ENCODE results near the gene KANSL1L.
A peak's percentile ranks its signal among the peaks of the same experiment; 100 is the strongest.

The KANSL1L gene

GRCh38 chr2:209985874-209986273 lies 185.3 kb downstream of the KANSL1L start:
- peak in 1 of 2 experiments; percentile 85 for DNase-seq (ENCODE audit: low read depth in 1 of 2, low spot score in 1 of 2)
- Histone ChIP-seq H3K27ac (replicated peaks) (peak overlapping the region; percentile 86), H3K27me3 (ENCODE audit: insufficient read depth, poor library complexity, severe bottlenecking) (no peaks in the 10 kb centered on the region), H3K4me3 (replicated peaks; ENCODE audit: insufficient read depth, low read length) (no peak overlapping the region)
- TF ChIP-seq POLR2AphosphoS5 (IDR thresholded peaks at IDR 0.05; ENCODE audit: low read depth) (peak; percentile 52; the same call in 1 of the 2 replicates), REST (IDR thresholded peaks at IDR 0.05; ENCODE audit: insufficient replicate concordance, low read depth) (no peak), GABPA (IDR thresholded peaks at IDR 0.05; ENCODE audit: low read depth) (no peak), SPI1 (IDR thresholded peaks at IDR 0.05; ENCODE audit: borderline replicate concordance, low read depth) (peak; percentile 98)
- TF ChIP-seq, protein P1, sequence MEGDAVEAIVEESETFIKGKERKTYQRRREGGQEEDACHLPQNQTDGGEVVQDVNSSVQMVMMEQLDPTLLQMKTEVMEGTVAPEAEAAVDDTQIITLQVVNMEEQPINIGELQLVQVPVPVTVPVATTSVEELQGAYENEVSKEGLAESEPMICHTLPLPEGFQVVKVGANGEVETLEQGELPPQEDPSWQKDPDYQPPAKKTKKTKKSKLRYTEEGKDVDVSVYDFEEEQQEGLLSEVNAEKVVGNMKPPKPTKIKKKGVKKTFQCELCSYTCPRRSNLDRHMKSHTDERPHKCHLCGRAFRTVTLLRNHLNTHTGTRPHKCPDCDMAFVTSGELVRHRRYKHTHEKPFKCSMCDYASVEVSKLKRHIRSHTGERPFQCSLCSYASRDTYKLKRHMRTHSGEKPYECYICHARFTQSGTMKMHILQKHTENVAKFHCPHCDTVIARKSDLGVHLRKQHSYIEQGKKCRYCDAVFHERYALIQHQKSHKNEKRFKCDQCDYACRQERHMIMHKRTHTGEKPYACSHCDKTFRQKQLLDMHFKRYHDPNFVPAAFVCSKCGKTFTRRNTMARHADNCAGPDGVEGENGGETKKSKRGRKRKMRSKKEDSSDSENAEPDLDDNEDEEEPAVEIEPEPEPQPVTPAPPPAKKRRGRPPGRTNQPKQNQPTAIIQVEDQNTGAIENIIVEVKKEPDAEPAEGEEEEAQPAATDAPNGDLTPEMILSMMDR (IDR thresholded peaks at IDR 0.05; ENCODE audit: insufficient read depth, low read length) = no peak

DNA sequence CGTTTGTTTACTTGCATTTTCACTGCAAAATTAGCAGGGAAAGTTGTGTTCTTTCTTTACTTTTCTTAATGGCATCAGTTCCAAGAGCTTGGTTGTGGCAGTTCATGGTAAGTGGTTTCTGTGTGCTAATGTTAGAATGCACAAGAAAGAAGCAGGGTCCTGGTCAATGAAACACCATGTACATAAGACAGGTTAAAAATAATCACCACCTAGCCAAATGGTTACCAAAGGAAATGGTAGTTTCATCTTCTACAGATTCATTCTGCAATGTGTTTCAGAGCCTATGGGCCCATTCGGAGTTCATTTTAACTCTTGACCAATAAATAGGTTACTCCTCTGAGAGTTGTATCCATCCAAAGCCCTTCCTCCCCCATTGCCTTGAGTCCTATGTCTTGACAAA lies 186.9 kb downstream of the KANSL1L start:
- Histone ChIP-seq H3K27ac (replicated peaks) (no peak overlapping the region), H3K4me3 (replicated peaks; ENCODE audit: insufficient read depth, low read length) (no peak overlapping the region), H3K27me3 (ENCODE audit: insufficient read depth, poor library complexity, severe bottlenecking) (no peaks in the 10 kb centered on the region)
- DNase-seq (ENCODE audit: low read depth in 1 of 2, low spot score in 1 of 2) = no peak
- no peak for TF ChIP-seq POLR2AphosphoS5 (IDR thresholded peaks at IDR 0.05; ENCODE audit: low read depth)
- no peak for TF ChIP-seq GABPA (IDR thresholded peaks at IDR 0.05; ENCODE audit: low read depth)
- TF ChIP-seq, protein P1 (IDR thresholded peaks at IDR 0.05; ENCODE audit: insufficient read depth, low read length) = no peak
- no peak for TF ChIP-seq SPI1 (IDR thresholded peaks at IDR 0.05; ENCODE audit: borderline replicate concordance, low read depth)
- TF ChIP-seq REST (IDR thresholded peaks at IDR 0.05; ENCODE audit: insufficient replicate concordance, low read depth) = no peak

DNA sequence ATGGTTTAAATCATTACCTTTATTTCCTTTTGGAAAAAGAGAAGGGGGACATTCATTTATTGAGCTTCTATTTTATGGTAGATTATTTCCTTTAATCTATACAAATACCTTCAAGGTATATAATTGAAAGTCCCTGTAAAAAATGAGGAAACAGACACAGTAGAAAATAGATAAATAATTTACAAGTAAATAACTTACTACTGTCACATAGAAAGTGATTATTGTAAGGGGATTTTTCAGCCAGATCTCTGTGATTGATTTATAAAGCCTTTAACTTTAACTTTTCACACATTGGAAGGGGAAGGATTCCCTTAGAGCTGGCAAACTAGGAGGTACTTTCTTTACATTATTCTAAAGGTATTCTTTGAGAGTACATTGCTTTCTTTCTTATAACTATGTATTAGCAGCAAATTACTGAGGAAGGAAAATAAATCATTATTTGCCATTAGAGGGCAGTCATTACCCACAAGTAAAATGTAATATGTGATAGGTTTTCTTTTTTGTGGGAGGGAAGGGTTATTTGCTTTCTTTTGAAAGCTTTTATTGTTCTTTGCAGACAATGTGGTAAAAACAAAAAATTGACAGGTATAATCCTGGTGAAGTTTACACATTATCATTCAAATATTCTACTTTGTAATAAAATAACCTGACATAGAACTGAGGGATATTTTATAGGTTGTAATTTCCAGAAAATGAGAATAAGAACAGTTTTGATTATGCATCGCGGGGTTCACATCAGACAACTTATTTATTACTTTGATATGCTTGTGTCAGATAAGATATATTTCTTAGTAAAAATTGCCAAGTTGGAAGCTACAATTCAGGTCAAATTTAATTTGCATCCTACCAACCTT lies 193.6 kb downstream of the KANSL1L start:
- no peak overlapping the region for H3K4me3 ChIP-seq (replicated peaks; ENCODE audit: insufficient read depth, low read length)
- DNase-seq (ENCODE audit: low read depth in 1 of 2, low spot score in 1 of 2) = no peak
- no peak for TF ChIP-seq SPI1 (IDR thresholded peaks at IDR 0.05; ENCODE audit: borderline replicate concordance, low read depth)
- TF ChIP-seq, protein P1 (IDR thresholded peaks at IDR 0.05; ENCODE audit: insufficient read depth, low read length) = peak; percentile 23
- H3K27ac ChIP-seq (replicated peaks) = no peak overlapping the region
- H3K27me3 ChIP-seq (ENCODE audit: insufficient read depth, poor library complexity, severe bottlenecking) = no peaks in the 10 kb centered on the region
